Measurements from ENCODE around the gene L3MBTL3.

The L3MBTL3 gene

DNA sequence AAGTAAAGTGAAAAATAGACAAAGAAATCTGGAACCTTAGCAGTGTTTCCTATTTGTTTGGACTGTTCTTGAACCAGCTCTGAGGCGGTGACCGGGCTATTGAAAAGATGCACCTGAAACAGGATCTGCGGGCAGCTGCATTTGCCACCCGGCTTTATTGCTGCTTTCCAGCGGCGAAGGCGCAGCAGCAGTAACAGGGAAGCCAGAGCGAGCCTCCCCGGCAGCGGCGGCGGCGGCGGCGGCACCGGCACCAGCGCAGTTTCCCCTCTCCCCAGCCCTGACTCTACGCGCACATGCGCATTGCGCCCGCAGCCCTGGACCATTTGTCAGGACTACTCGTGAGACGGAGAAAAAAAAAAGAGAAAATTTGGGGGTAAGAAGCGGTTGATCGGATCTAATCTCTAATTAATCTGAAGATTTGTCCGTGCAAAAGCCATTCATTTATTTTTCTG, at the start of gene L3MBTL3:
TSS of gene L3MBTL3 (plus strand) at position 290 of the 452 bp plus-strand sequence. CDS start 24,119 bp downstream, outside the sequence.
- DNase-seq (ENCODE audit: low read depth in 2 of 2): peak; percentile 78 to 83

DNA sequence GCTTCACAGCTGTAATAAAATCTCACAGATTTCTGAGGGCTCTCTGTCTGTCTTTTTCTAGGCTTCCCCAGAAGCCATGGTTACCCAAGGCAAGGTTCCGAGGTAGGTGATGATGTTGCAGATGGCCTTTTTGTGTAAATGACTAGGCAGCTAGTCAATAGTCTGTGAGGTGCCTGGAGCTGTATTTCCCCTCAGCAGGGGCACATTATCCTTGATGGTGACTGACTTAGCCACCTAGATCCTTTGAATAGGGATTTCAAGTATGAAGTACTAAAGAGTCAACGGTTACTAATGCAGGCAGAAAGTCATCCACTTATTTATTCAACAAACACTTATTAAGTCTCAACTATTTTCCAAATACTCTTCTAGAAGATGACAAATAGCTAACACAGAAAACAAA, 49.3 kb upstream of the L3MBTL3 start:
- DNase-seq (ENCODE audit: low read depth in 2 of 2): no peak

DNA sequence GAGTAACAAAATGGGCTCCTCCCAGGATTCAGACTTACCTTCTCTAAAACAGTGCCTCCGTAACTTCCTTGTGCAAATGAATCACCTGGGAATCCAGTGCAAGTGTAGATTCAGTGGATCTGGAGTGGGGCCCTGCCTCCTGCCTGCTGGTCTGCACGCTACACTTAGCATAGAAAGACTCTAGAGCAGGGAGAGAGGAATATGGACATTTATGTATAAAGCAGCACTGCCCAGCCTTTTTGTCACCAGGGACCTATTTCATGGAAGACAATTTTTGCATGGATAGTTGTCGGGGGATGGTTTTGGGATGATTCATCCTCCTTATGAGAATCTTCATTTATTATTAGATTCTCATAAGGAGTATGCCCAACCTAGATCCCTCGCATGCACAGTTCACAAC, 42.3 kb upstream of the L3MBTL3 start:
- no peak for DNase-seq (ENCODE audit: low read depth in 2 of 2)

DNA sequence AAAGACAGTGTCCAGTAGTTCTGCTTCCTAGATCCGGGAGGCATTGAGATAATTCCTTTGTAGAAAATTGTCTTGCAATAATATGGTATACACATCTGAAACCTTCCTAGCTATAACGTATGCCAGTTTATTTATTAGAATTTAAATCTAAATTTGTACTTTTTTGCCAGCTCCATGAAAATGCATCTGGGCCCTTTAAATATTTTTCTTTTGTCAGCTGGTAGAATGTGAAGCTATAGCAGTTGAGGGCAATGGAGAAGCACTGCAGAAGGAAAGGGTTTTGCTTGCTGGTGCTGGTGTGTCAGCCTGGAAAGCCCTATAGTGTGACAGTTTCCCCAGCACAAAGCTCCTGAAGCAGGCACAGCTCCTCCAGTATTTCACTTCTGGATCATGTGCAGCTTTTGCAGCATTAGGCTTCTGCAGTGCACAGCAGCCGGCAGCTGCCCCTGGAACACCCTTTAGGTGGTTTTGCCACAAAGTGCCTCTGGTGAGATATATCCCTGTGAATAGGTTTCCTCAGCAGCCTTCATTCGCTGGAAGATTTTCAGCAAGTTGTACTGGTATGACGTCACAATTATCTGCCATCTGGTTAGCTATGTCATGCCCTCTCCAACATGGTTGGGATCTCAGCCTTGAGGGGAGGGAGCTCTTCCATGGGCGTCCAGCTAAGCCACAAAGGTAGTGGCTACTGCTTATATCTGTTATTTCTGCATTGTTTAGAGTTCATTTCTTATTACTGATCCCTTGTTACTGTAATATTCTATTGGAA, 40.0 kb upstream of the L3MBTL3 start:
- no peak for DNase-seq (ENCODE audit: low read depth in 2 of 2)

DNA sequence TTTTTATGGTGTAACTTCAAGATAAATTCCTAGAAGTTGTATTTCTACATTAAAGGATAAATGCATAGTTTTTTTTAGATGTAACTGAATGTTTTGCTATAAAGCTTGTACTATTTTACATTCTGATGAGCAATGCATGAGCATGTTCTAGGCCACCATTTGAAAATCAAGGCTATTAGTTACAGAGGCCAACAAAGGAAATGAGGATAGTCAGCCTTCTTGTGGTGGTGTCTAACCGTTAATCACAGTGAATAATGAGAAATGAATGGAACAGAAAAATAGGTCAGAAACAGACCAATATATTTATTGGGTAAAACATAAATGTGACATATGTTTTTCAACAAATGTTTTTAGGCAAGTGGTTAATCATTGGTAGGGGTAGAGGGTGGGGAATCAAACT, 37.6 kb upstream of the L3MBTL3 start:
- no peak for DNase-seq (ENCODE audit: low read depth in 2 of 2)

DNA sequence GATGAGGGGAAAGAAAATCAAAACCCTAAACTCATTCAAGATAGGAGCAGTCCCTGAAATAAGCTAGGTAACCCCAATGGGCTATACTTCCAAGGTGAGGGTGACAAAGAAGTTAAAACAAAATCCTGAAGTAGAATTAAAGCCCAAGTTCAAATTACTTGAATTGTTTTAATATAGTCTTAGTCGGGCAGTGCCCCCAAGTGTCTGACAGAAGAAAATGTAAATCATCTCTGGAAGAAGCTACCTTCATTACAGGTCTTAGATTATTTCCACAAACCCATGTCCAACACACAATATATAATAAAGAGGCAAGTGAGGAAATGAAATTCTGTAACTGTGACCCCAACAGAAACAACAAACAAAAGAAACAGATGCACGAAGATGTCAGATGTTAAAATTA, 36.8 kb upstream of the L3MBTL3 start:
- DNase-seq (ENCODE audit: low read depth in 2 of 2): no peak

DNA sequence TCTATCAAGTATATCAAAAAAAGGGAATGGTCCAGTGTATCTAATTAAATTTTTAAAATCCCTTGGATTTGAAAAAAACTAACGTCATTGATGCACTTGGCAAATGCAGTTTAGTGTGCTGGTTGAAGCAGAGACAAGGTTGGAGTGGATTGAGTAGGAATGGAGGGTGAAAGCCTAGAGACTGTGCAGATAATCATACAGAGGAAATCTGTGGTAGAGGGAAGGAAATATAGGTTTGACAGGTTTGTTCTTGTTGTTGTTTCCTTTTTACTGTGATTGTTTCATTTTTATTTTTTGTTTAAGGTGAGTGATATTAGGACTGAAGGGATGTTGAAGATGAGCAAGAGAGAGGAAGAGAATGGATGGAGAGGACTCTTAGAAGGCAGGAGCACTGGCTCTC, 29.0 kb upstream of the L3MBTL3 start:
- no peak for DNase-seq (ENCODE audit: low read depth in 2 of 2)

DNA sequence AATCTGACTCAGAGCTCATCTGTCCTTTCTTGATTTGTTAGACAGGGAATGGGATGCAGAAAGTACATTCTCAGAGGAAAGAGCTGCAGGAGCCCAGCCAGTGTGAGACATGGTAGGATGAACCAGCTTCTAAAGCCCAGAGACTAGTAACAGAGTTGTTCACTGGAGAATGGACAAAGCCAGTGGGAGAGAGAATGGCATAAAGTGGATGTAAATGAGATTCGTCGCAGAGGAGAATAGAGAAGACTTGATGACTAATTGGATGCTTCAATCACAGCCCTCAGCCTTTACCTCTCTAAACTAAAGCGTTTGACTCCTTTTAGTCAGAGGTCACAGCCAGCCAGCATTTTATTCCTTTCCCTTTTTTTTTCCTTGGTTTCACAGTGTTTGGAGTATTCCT, 25.5 kb upstream of the L3MBTL3 start:
- no peak for DNase-seq (ENCODE audit: low read depth in 2 of 2)

DNA sequence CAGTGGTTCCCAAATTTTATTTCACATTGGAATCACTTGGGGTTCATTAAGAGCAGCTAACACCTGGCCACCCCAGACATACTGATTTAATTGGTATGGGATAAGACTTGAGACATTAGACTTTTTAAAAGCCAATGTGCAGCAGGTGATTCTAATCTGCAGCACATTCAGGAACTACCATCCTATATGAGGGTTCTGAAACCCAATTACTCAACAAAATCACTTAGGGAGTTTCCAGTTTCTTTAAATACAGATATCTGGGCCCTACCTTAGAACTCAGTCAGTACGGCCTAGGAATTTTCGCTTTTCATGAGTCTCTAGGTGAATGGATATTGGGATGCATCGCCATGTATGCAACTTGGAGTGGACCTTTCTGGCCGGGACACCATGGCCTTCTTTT, 24.0 kb upstream of the L3MBTL3 start:
- DNase-seq (ENCODE audit: low read depth in 2 of 2): no peak

DNA sequence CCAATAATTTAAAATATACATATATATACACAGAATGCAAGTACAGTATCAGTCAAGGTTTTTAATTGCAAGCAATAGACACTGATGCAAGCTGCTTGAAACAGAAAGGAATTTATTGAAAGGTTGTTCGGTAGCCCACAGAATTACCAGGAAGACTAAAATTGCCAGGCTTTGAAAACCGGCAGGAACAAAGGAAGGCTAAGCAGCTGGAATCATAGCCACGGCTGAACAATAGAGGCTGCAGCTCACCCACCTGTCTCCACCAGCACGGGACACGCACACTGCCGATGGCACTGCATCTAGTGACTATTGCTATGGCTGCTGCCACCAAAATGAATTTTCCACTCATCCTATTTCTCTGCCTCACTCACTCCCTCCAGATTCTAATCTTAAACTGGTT, 22.0 kb upstream of the L3MBTL3 start:
- no peak for DNase-seq (ENCODE audit: low read depth in 2 of 2)

DNA sequence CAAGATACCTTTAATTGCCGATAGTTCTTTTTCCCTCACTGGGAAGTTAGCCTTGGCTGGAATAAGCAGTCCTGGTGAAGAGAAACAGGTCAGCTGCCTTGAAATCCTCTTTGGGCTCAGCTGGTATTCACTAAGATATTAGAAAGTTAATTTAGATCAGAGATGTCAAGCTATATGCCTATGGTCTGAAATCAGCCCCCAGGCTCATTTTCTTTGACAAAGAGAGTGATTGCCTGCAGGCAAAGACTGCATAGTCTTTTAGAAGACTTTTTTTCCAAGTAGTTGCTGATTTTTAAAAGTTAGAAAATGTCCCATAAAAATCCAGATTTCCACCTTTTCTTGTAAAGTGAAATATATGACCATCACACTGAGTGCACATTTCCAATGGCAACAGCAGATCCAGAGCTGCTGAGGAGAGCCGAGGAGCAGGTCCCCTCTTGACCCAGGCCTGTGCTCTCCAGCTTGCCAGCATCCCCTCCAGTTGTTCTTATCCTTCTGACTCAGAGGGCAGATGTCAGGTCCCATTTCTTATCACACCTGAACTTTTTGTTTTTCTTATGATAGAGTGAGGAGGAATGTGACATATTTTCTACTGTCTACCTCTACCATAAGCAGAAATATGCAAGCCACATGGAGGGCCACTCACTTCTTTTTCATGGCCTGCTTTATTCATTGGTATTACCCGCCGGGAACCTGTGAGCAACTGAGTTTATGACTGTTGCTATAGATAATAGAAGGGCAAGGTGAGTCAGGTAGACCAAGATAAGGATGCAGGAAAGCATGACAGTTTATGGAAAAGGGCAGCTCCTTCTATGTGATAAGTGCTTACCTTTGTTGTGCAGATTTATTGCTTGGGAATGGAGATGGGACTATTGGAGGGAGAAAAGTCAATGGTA, 17.6 kb upstream of the L3MBTL3 start:
- DNase-seq (ENCODE audit: low read depth in 2 of 2): no peak

DNA sequence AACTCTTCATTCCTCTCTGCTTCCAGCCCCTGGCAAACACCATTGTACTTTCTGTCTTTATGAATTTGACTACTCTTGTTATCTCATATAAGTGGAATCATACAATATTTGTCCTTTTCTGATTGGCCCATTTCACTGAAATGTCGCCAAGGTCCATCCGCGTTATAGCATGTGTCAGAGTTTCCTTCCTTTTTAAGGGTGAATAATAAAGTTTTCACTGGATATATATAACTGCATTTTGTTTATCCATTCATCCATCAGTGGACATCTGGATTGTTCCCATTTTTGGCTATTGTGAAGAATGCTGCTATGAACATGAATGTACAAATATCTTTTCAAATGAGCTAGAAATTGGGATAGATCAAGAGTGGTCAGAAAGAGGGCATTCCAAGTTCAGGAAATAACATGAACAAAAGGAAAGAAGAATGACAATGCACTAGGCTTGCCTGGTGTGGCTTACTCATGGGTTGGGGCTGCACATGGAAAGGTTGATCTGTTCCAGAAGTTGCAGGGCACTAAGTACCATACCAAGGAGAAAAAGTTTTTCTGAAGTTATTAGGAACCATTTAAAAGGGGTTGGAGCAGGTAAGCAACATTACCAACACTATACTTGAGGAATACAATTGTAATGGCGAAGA, 10.0 kb upstream of the L3MBTL3 start:
- DNase-seq (ENCODE audit: low read depth in 2 of 2): no peak

DNA sequence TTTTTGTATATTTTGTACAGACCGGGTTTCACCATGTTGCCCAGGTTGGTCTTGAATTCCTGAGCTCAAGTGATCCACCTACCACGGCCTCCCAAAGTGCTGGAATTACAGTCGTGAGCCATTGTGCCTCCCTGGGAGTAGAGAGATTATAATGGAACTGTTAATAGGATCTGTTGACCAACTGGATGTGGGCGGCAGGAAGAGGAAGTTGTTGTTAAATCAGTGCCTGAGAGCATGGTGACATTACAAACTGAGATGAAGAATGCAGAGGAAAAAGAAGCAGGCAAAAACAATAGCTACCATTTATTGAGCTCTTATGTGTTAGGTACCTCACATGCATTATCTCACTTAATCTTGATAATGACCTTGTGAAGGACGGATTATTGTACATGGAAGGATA, 9.2 kb upstream of the L3MBTL3 start:
- no peak for DNase-seq (ENCODE audit: low read depth in 2 of 2)

DNA sequence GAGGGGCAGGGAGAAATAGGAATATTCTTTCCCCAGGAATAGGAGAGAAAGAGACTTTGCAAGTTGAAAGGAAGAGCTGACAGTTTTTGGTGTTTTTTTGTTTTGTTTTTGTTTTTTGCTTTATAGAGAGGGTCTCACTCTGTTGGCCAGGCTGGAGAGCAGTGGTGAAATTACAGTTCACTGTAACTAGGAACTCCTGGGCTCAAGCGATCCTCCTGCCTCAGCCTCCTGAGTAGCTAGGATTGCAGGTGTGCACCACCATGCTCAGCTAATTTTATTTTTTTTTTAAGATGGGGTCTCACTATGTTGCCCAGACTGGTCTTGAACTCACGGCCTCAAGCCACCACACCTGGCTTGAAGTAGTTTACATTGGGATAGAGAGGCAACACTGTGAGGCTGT, 8.0 kb upstream of the L3MBTL3 start:
- no peak for DNase-seq (ENCODE audit: low read depth in 2 of 2)

DNA sequence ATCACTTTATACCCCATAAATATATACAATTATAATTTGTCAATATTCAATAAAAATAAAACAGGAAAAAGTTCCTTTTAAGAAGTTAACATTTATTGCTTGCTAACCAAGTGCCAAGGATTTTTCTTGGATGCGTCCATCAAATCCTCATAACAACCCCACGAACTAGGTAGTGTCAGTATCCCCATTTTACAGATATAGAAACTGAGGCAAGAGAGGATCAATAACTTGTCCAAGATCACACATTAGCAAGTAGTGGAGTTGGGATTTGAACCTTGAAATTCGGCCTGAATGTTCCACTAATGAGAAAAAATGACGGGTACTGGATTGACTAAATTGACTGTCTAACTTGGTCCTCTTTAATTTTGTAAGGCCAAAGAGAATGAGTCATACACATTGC, 5.7 kb upstream of the L3MBTL3 start:
- no peak for DNase-seq (ENCODE audit: low read depth in 2 of 2)

DNA sequence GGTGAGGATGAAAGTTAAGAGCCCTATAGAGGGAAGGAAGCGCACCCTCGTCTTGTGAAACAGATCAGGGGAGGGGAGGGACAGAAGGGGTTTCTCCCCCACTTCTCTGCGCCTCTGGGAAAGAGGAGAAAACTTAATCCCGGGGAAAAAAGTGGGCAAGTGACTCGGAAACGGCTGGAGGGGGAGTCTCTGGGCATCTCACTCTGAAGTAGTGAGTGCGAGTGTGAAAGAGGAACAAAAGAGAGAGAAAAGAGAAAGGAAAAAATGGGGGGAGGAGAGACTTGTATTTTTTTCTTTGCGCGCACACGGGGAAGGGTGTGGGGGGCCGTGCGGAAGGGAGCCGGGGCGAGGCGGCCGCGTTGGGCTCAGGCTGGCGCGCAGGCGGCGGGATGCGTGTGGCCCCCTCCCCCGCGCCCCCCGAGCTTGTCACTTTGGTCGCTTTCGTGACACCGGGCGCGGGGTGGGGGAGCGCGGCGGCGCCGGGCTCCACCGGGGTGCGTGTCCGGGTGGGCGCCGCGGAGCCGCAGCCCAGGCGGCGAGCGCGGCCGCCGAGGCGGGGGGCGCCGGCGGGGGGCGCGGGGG, 454 bp downstream of the L3MBTL3 start:
- peak in 1 of 2 donors; percentile 18 for DNase-seq (ENCODE audit: low read depth in 2 of 2)

DNA sequence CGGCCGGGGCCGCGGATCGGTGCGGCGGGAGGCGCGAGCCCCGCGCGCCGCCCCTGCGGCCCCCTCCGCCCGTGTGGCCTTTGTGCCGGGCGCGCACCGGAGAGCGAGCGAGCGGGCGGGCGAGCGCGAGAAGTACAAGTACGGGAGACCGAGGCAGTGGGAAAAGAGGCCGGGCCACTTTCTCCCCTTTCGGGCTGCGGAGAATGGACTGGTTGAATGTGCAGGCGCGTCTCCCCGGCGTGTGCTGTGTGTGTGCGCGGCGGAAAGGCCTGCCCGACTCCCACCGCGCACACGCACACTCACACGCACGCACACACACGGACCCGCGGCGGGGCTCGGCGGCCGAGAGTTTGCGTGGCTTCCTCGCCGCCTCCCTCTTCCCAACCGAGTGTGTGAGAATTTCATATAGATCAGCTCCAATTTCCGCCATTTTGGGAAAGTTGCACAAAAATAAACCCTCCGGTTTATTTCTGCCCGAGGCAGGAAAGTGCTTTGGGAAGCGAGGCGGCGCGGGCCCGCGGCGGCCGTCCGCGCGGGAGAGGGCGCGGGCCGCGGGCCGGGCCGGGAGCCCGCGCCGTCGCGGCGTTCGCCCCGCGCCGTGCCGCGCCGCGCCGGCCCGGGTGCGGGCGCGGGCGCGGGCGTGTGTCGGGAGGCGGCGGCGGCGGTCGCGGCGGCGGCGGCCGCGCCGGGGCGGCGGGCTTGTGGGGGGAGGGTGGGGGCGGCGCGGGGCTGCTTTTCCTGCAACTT, 1.1 kb downstream of the L3MBTL3 start:
- peak in 1 of 2 donors; percentile 7 for DNase-seq (ENCODE audit: low read depth in 2 of 2)

DNA sequence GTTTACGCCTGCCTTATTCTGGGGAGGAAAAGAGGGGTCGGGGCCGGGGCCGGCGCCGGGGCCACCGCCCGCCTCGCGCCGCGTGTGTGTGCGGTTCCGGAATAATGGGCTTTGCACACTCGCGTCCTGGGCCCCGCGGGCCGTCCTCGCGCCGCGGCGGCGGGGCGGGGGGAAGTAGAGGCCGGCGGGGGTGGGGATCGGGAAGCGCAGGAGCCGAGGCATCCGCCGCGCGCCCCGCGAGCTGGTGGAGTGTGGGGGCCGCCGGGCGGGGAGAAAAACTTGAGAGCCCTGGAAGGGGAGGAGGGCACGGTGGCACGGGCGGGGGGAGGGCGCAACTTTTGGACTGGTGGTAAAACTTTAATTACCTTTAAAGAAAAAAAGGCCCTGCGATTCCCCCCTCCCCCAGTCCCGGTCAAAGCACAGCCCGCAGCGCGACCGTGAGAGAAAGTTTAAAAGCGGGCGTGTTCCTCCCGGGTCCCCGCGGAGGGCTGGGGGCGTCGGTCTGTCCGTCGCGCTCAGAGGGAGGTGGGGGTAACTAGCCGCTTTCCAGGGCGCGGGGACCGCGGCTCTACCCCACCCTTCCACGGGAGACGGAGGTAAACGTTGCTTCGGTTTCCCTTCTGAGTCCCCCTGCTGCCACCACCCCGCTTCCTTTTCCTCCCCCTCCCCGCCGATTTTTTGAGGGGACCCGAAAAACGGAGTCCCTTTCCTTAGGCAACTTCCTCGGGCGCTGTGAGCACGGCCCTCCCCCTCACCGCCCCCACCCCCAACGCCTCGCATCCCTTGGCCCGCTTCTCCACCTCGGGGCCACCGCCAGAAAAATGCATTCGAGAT, 1.9 kb downstream of the L3MBTL3 start:
- peak in 1 of 2 donors; percentile 15 for DNase-seq (ENCODE audit: low read depth in 2 of 2)

DNA sequence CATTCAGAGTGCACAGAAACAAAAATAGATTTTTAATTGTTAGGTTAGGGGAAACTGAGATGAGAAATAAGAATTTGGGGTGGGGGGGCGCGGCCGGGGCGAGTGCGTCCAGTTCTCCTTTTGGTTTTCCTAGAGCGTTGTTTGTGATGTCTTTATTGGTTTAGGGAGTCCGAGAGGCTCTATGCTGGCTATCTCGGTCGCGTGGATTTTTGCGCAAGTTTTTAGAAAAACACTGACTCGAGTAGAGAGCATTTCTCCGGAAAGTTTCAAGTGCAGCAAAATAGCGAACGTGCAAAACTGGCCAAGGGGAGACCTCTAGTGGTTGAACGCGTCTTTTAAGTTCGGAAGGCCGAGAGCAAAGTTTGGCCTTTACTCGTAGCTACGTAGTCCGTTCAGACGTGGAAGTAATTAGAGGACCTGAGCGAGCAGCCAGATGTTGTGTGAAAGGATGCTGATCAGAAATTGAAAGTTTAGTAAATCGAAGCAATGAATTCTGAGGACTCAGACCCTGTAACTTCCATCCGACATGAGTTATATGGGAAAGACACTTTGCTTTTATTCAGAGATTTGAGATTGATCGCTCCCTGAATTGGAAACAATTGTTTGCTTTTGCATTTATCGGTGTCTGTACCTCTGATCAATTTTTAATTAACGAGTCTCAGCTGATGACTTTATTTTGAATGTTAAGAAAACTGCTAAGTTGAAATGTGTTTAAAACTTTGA, 2.7 kb downstream of the L3MBTL3 start:
- peak; percentile 42 to 68 for DNase-seq (ENCODE audit: low read depth in 2 of 2)

DNA sequence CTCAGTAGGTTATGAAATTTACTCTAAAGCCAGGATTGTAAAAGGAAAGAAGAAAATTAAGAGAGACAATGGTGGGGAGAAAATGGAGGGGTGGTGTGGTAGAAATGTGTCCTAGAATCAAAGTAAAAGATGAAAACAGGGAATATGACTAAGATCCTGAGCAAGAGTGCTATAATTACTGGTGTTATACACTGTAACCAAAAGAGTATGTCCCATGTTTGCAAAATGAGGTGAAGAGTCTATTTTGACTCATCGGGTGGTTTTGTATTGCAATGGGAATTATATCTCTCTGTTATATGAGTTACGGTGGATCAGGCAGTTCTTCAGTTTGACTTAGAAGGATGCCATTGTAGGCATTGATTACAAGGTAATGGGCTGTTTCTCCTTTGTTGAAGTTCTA, 8.5 kb downstream of the L3MBTL3 start:
- no peak for DNase-seq (ENCODE audit: low read depth in 2 of 2)

All from stimulated activated CD8-positive, alpha-beta memory T cell treated with anti-CD3 and anti-CD28 coated beads, Interleukin-15, amount 100 ng/mL, for 4 hours (primary cell).